Endothelial cell of umbilical vein (primary cell): ENCODE measurements around the gene FAM168A. TPM values are rescaled to one million over a fixed set of nuclear protein-coding genes. Genes with fewer than 3 reads are reported as not detected.

Experiments
- BruUV-seq: library from RNA; stranded (reverse); fragments of 400-500 nt; replicated peaks from 2 replicates; lab custom pipeline; 2021; lab: Mats Ljungman, UMichigan
- CTCF ChIA-PET: fragments of 300-600, 350-600 bp; sonication (Branson Sonifier 250); formaldehyde crosslinking; loops from one replicate; lab custom pipeline; 2021; ENCODE audit warnings: antibody characterized with exemption, inconsistent platforms; lab: Charles Lee
- POLR2A ChIA-PET: fragments of 300-600, 350-600 bp; sonication (Branson Sonifier 250); formaldehyde crosslinking; loops from one replicate; lab custom pipeline; 2021; ENCODE audit warnings: antibody characterized with exemption, inconsistent platforms; lab: Charles Lee
- DNase-seq: peaks from one replicate; pipeline ENCODE4 v3.0.0-alpha.2; 2011; ENCODE audit warnings: low read depth, low spot score
- FAIRE-seq: peaks from 2 replicates; lab custom pipeline; 2011; peaks lifted over from hg19 to GRCh38; lab: Jason Lieb, UNC
- H2AFZ ChIP-seq: 2 replicates; pipeline ENCODE4 v1.6.0; 2012; ENCODE audit warnings: low read depth, low read length, control low read depth, inconsistent platforms
- H3K27ac ChIP-seq: 2 replicates; pipeline ENCODE4 v1.5.1; 2011; ENCODE audit warnings: low read depth, mild to moderate bottlenecking, control low read depth, low read length, moderate library complexity; ENCODE audit not compliant: insufficient read depth
- H3K27me3 ChIP-seq, 2 experiments: 2 replicates each; pipeline versions ENCODE4 v1.6.0 to v1.6.1; 2011; ENCODE audit warnings: low read length in 2 of 2, mixed read lengths in 1 of 2; ENCODE audit not compliant: control insufficient read depth in 2 of 2, insufficient read depth in 2 of 2
- H3K36me3 ChIP-seq, 2 experiments: 2 replicates in 1 of 2; 3 replicates in 1 of 2; pipeline ENCODE4 v1.5.1; 2011; ENCODE audit warnings: low read length in 2 of 2, mild to moderate bottlenecking in 1 of 2, moderate library complexity in 1 of 2; ENCODE audit not compliant: control insufficient read depth in 2 of 2, insufficient read depth in 2 of 2; ENCODE audit errors: extremely low read depth in 1 of 2
- H3K4me1 ChIP-seq: 3 replicates; pipeline ENCODE4 v1.5.1; 2011; ENCODE audit warnings: mild to moderate bottlenecking, low read length; ENCODE audit not compliant: control insufficient read depth, insufficient read depth; ENCODE audit errors: extremely low read depth
- H3K4me2 ChIP-seq: 2 replicates; pipeline ENCODE4 v1.6.1; 2011; ENCODE audit warnings: low read length, control low read depth, mixed read lengths; ENCODE audit not compliant: insufficient read depth
- H3K4me3 ChIP-seq, 3 experiments: fragments of 200-600 bp in 1 of 3; sonication (generic), shearing (Covaris generic) in 1 of 3; replicated peaks in 1 of 3; 2 replicates each; pipeline ENCODE4 v1.5.1; 2011 to 2016; ENCODE audit warnings: control low read depth in 3 of 3, low read length in 3 of 3, mild to moderate bottlenecking in 2 of 3, inconsistent platforms in 1 of 3, low read depth in 1 of 3, moderate library complexity in 1 of 3; ENCODE audit not compliant: insufficient read depth in 1 of 3
- H3K79me2 ChIP-seq: 2 replicates; pipeline ENCODE4 v1.6.0; 2012; ENCODE audit warnings: low read length, inconsistent platforms; ENCODE audit not compliant: control insufficient read depth, insufficient read depth
- H3K9ac ChIP-seq: replicated peaks from 2 replicates; pipeline ENCODE3; 2011; ENCODE audit warnings: low read length, control low read depth; ENCODE audit not compliant: insufficient read depth; ENCODE audit errors: extremely low read depth
- H3K9me1 ChIP-seq: replicated peaks from 3 replicates; pipeline ENCODE4 v1.6.0; 2011; ENCODE audit warnings: mild to moderate bottlenecking, low read length; ENCODE audit not compliant: control insufficient read depth, insufficient read depth; ENCODE audit errors: extremely low read depth
- H3K9me3 ChIP-seq: replicated peaks from 2 replicates; pipeline ENCODE4 v1.5.1; 2012; ENCODE audit warnings: low read length, inconsistent platforms; ENCODE audit not compliant: control insufficient read depth, insufficient read depth
- H4K20me1 ChIP-seq: replicated peaks from 2 replicates; pipeline ENCODE3; 2011; ENCODE audit warnings: mild to moderate bottlenecking, low read length; ENCODE audit not compliant: control insufficient read depth, insufficient read depth; ENCODE audit errors: extremely low read depth
- FOS ChIP-seq: IDR thresholded peaks from 2 replicates; pipeline ENCODE4 v1.6.1; 2011; ENCODE audit warnings: mild to moderate bottlenecking, low read length, moderate library complexity, borderline replicate concordance; ENCODE audit not compliant: insufficient read depth
- JUN ChIP-seq: IDR thresholded peaks from 2 replicates; pipeline ENCODE4 v1.6.1; 2011; ENCODE audit warnings: borderline replicate concordance, low read depth; ENCODE audit not compliant: insufficient read length, insufficient read depth
- MYC ChIP-seq: IDR thresholded peaks from one replicate; pipeline ENCODE4 v1.6.1; 2011; ENCODE audit warnings: mild to moderate bottlenecking, low read depth, low read length
- POLR2AphosphoS5 ChIP-seq: IDR thresholded peaks from 2 replicates; pipeline ENCODE4 v1.6.1; 2012; ENCODE audit warnings: low read depth, mild to moderate bottlenecking, control low read depth, low read length, moderate library complexity; ENCODE audit not compliant: insufficient read depth
- dilution Hi-C: fragments of 300-500 bp; cut with MboI; formaldehyde crosslinking; loops from one replicate; pipeline ENCODE4 v1.15.0; 2019; ENCODE audit warnings: low sequenced_read_pairs; ENCODE audit not compliant: extremely low pct_ligation_motif_present
- intact Hi-C: fragments of 100-400 bp; cut with micrococcal nuclease; formaldehyde crosslinking; loops from one replicate; pipeline ENCODE4 v1.10.0; 2022
- polyA plus RNA-seq, 4 experiments: library from polyadenylated mRNA; depleted of rRNA in 3 of 4; stranded (reverse) in 3 of 4; unstranded in 1 of 4; fragments of >200 nt; gene quantifications; 2 replicates each; pipeline versions ENCODE4 v1.2.1 to v1.2.3, GENCODE V29; 2011 to 2012; ENCODE audit warnings: missing spikeins in 1 of 4
- total RNA-seq: library from RNA; stranded (reverse); gene quantifications from 2 replicates; pipeline ENCODE4 v1.2.3, GENCODE V29; 2021
- TF ChIP-seq, protein P1 (sequence below), 2 donors: IDR thresholded peaks; 1 replicate in 1 of 2; 2 replicates in 1 of 2; pipeline ENCODE4 v1.5.1; 2011; ENCODE audit warnings: low read length in 2 of 2, mild to moderate bottlenecking in 2 of 2, moderate library complexity in 2 of 2, control low read depth in 1 of 2, inconsistent platforms in 1 of 2, low read depth in 1 of 2; ENCODE audit not compliant: insufficient read depth in 1 of 2; ENCODE audit errors: extremely low read depth in 1 of 2
- TF ChIP-seq, protein P2 (sequence below): IDR thresholded peaks from 2 replicates; pipeline ENCODE4 v1.6.1; 2011; ENCODE audit not compliant: insufficient read depth, insufficient read length

The FAM168A gene
- total and polyA plus RNA-seq, 2 donors (not counting 3 experiments of a cell fraction or from before 2014, with no cell fraction given), result 17.0 to 20.5 TPM

DNA sequence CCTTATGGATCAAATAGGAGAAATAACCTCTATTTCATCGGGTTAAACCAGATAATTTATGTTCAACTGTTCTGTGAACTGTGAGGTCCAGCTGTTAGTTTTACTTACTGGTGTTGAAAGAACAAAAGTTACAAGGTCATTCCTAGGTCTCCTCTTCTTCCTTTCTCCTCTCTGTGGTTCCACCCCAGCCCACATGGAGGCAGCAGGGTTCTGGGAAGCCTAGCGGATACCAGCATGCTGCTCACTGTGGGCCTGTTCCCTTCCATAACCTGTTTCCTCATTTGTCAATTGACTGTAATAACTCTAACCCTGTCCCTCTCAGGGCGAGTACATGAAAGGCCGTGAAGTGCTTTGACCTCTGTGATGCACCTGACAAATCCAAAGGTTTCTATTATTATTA lies 193.9 kb downstream of the FAM168A start:
- no peak for FAIRE-seq
- Histone ChIP-seq H3K27ac (no peak overlapping the region), H3K79me2 (no peaks in the 10 kb centered on the region), H3K4me1 (peaks cover 4% of the 10 kb centered on the region), H3K4me3 (no peak overlapping the region), H3K9me3 (no peaks in the 10 kb centered on the region), H3K27me3 (no peaks in the 10 kb centered on the region), H3K36me3 (peaks cover 2 to 4% of the 10 kb centered on the region in 2 experiments), H2AFZ (no peak overlapping the region), H3K9ac (no peak overlapping the region), H3K9me1 (no peaks in the 10 kb centered on the region), H3K4me2 (no peak overlapping the region), H4K20me1 (no peaks in the 10 kb centered on the region)
- CTCF ChIA-PET, result interaction anchor here (0.6 to 6.4 kb wide), 5 partner anchors 10 to 527 kb away, joined by 3 to 89 read pairs (median 8); no protein-coding TSS in a partner anchor
- TF ChIP-seq, protein P1, sequence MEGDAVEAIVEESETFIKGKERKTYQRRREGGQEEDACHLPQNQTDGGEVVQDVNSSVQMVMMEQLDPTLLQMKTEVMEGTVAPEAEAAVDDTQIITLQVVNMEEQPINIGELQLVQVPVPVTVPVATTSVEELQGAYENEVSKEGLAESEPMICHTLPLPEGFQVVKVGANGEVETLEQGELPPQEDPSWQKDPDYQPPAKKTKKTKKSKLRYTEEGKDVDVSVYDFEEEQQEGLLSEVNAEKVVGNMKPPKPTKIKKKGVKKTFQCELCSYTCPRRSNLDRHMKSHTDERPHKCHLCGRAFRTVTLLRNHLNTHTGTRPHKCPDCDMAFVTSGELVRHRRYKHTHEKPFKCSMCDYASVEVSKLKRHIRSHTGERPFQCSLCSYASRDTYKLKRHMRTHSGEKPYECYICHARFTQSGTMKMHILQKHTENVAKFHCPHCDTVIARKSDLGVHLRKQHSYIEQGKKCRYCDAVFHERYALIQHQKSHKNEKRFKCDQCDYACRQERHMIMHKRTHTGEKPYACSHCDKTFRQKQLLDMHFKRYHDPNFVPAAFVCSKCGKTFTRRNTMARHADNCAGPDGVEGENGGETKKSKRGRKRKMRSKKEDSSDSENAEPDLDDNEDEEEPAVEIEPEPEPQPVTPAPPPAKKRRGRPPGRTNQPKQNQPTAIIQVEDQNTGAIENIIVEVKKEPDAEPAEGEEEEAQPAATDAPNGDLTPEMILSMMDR (IDR thresholded peaks at IDR 0.05; ENCODE audit: extremely low read depth in 1 of 2, insufficient read depth in 1 of 2, low read depth in 1 of 2, low read length in 2 of 2), result peak; percentile 44 to 68
- TF ChIP-seq, protein P2, sequence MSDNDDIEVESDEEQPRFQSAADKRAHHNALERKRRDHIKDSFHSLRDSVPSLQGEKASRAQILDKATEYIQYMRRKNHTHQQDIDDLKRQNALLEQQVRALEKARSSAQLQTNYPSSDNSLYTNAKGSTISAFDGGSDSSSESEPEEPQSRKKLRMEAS, result no peak
- BruUV-seq, result TSS peak; percentile 3
- dilution Hi-C loops, result no loop called here
- DNase-seq, result peak; percentile 53
- POLR2A ChIA-PET, result no interaction called here
- intact Hi-C loops, result loop anchor here (1.0 to 10.0 kb wide), 3 partner anchors 221 to 528 kb away; no protein-coding TSS in a partner anchor

DNA sequence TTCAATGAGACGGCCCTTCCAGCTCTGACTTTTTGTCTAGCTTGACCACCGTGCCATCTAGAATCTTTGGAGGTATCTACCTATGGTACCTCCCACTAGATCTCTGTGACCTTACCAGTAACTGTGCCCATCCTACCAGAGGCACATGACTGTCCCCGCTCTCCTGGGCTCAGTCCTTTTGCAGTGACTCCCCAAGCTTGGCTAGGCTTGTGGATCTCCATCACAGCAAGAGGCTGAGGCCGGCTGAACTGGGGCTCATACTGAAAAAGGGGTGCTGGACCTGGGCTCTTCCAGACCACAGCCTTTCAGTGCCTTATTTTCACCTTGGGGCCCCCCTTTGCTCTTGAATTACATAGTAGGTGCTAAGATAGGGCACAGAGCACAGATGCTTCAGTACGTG lies 194.4 kb downstream of the FAM168A start:
- Histone ChIP-seq H3K9me3 (no peaks in the 10 kb centered on the region), H3K79me2 (no peaks in the 10 kb centered on the region), H4K20me1 (no peaks in the 10 kb centered on the region), H3K4me2 (no peak overlapping the region), H3K9me1 (no peaks in the 10 kb centered on the region), H3K27ac (no peak overlapping the region), H2AFZ (no peak overlapping the region), H3K4me3 (no peak overlapping the region), H3K9ac (no peak overlapping the region), H3K4me1 (peaks cover 7% of the 10 kb centered on the region), H3K27me3 (no peaks in the 10 kb centered on the region), H3K36me3 (peaks cover 2 to 4% of the 10 kb centered on the region in 2 experiments)
- ChIA-PET POLR2A (no interaction called here), CTCF (interaction anchor here (0.7 to 6.4 kb wide), 7 partner anchors 10 to 527 kb away, joined by 4 to 89 read pairs (median 8); no protein-coding TSS in a partner anchor)
- intact Hi-C loops, result loop anchor here (5.0 to 10.0 kb wide), 2 partner anchors 221 to 529 kb away; no protein-coding TSS in a partner anchor
- no TSS peak for BruUV-seq
- TF ChIP-seq, protein P2, result no peak
- no peak for TF ChIP-seq MYC
- no peak for TF ChIP-seq POLR2AphosphoS5
- no peak for TF ChIP-seq JUN
- TF ChIP-seq FOS, result no peak
- no peak for DNase-seq
- dilution Hi-C loops, result no loop called here
- no peak for FAIRE-seq
